HL-60/S4 (cell line): ENCODE measurements around the gene EIF3C.
"Not testable (repeated sequence)": the region's sequence is repeated elsewhere in the genome, so short reads cannot be mapped to it uniquely, and the experiment has no call there.

Experiments used
- in situ Hi-C: fragments of 300-500 bp; cut with MboI; formaldehyde crosslinking; loops from 2 replicates; pipeline ENCODE4 v1.14.3; 2022; ENCODE audit warnings: low sequenced_read_pairs

The EIF3C gene

GRCh38 chr16:28749997-28750465, 38.8 kb downstream of the EIF3C start:
- in situ Hi-C loops = not testable (repeated sequence)

GRCh38 chr16:28750469-28751067, 39.3 kb downstream of the EIF3C start:
- in situ Hi-C loops = not testable (repeated sequence)

- in situ Hi-C loops = not testable (repeated sequence)
Observed at GRCh38 chr16:28751487-28751886, 40.2 kb downstream of the EIF3C start, which contains the start of gene NPIPB9. Gene NPIPB9, plus strand, starts transcription at chr16:28751787.

GRCh38 chr16:28781697-28782096, 70.4 kb downstream of the EIF3C start:
- in situ Hi-C loops = not testable (repeated sequence)

- in situ Hi-C loops = not testable (repeated sequence)
Observed at GRCh38 chr16:28782357-28782756, 71.1 kb downstream of the EIF3C start.
